GM12864 (cell line): ENCODE measurements around the gene AFAP1.

ENCODE experiments used
- DNase-seq: peaks from one replicate; pipeline ENCODE4 v3.0.0-alpha.2; 2011; ENCODE audit warnings: low read depth
- H3K4me3 ChIP-seq: 2 replicates; pipeline ENCODE4 v1.5.1; 2011; ENCODE audit warnings: mild to moderate bottlenecking, low read depth, low read length, control low read depth
- TF ChIP-seq, protein P1 (sequence below): IDR thresholded peaks from 2 replicates; pipeline ENCODE4 v1.5.1; 2011; ENCODE audit warnings: low read depth, mild to moderate bottlenecking, moderate library complexity, low read length, control low read depth, inconsistent platforms; ENCODE audit errors: missing control alignments

Gene AFAP1

DNA sequence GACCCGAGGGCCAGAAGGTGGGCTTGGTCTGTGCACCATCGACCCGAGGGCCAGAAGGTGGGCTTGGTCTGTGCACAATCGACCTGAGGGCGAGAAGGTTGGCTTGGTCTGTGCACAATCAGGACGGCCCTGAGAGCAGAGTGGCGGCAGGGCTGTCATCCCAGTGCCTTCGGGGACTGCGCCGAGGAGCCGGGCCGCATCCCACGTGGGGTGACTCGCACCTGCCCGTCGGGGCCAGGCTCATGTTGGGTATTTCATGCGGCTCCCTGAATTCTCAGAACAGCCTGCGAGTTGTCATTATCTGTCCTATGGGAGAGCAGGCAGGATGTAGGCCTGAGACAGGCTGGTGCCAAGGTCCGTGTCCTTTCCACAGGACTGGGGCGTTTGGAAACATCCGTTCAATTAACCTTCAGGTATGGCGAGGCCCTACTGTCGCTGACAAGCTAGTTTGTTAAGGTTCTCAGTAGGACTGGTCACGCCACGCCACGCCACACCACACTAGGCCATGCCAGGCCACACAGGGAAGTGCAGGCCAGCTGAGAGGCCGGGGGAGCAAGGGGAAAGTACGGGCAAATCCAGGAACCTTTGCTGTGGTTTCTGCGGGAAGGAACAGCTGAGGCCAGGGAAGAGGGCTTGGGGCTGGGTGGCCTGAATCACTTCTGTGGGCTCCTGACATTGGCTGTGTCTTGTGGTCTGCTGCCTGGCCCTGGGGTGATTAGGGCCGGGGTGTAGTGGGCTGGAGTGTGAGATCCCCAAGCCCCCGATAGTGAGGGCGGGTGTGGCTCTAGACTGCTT, 182.9 kb downstream of the AFAP1 start:
- H3K4me3 ChIP-seq, result no peak overlapping the region
- TF ChIP-seq, protein P1, sequence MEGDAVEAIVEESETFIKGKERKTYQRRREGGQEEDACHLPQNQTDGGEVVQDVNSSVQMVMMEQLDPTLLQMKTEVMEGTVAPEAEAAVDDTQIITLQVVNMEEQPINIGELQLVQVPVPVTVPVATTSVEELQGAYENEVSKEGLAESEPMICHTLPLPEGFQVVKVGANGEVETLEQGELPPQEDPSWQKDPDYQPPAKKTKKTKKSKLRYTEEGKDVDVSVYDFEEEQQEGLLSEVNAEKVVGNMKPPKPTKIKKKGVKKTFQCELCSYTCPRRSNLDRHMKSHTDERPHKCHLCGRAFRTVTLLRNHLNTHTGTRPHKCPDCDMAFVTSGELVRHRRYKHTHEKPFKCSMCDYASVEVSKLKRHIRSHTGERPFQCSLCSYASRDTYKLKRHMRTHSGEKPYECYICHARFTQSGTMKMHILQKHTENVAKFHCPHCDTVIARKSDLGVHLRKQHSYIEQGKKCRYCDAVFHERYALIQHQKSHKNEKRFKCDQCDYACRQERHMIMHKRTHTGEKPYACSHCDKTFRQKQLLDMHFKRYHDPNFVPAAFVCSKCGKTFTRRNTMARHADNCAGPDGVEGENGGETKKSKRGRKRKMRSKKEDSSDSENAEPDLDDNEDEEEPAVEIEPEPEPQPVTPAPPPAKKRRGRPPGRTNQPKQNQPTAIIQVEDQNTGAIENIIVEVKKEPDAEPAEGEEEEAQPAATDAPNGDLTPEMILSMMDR, result no peak

DNA sequence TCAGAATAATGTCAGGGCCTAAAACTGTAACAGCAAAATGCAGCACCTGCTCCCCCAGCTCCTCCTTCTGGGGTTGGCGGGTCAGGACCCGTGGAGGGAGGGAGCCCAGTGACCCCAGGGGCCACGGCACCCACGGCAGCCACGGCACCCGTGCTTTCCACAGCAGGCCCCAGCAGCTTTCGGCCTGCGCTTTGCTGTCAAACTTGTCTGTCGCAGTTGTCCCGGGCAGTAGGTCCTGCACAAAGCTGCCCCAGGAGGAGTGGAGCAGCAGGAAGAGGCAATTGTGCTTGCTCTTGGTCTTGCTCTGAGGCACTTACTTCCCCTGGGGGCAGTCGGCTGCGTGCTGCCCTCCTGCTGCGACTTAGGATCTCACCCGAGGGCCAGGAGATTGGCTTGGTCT, 183.6 kb downstream of the AFAP1 start:
- no peak for DNase-seq
- TF ChIP-seq, protein P1, result no peak
- no peak overlapping the region for H3K4me3 ChIP-seq

More for the DNA sequence above, 182.9 kb downstream of the AFAP1 start:
- no peak for DNase-seq

DNA sequence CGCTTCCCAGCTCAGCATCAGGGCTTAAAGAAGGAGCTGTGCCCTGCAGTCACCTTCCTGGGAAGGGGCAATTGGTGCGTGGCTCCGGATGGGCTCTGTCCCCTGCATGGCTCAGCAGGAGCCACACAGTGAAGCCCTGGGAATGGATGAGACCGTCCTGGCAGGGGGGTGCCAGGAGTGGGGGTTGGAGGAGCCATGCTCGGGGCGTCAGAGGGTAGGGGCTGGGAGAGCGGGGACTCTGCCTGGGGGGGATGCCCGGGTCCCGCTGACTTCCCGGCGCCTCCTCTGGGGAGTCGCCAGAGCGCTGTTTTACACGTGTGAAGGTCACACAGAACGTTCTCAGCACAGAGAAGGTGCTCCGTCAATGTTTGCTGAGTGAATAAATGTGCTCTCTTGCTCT, 184.1 kb downstream of the AFAP1 start:
- no peak for DNase-seq
- no peak overlapping the region for H3K4me3 ChIP-seq
- TF ChIP-seq, protein P1, result no peak

DNA sequence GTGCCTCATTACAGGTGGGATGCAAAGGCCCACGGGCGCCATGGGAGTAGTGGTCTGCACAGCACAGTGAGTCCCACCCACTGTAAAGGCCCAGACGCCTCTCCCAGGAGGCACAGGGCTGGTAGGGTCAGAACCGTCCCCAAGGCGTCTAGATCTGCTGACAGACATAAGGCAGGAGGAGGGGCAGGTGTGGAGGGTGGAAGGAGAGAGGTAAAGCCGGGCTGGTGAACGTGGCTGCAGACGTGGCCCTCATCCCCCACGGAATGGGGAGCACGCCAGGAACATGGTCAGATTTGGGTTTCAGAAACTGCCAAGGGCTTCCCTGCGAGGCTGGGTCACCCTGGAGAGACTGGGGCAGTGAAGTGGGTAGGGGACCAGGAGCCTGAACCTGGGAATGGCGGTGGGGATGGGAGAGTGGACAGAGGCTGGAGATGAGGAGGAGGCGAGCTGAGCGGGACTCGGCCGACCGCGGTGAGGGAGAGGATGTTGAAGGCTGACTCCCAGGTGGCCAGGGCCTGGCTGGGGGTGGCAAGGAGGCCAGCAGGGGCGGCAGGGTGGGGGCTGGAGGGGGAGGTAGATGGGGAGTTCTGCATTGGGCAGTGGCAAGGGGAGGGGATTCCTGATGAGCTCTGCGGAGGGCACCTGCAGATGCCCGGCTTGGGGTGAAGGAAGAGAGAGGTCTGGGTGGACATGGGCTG, 184.9 kb downstream of the AFAP1 start:
- no peak overlapping the region; the same call in 1 of the 2 replicates for H3K4me3 ChIP-seq
- TF ChIP-seq, protein P1, result no peak
- DNase-seq, result no peak

DNA sequence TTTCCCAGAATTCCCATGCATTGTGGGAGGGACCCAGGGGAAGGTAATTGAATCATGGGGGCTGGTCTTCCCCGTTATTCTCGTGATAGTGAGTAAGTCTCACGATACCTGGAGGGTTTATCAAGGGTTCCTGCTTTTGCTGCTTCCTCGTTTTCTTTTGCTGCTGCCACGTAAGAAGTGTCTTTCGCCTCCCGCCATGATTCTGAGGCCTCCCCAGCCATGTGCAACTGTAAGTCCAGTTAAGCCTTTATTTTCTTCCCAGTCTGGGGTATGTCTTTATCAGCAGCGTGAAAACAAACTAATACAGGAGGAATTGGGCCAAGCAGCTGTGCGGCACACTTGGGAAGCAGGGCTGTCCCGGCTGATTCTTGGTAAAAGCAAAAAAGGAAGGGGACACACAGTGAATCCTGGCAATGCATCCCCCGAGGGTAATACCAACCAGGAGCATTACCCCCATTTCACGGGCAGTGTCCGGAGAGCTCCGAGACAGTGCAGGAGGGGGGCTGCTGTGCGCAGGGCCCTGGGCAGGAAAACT, 185.7 kb downstream of the AFAP1 start:
- peak overlapping the region; percentile 12; the same call in 1 of the 2 replicates for H3K4me3 ChIP-seq
- TF ChIP-seq, protein P1, result no peak
- DNase-seq, result no peak

DNA sequence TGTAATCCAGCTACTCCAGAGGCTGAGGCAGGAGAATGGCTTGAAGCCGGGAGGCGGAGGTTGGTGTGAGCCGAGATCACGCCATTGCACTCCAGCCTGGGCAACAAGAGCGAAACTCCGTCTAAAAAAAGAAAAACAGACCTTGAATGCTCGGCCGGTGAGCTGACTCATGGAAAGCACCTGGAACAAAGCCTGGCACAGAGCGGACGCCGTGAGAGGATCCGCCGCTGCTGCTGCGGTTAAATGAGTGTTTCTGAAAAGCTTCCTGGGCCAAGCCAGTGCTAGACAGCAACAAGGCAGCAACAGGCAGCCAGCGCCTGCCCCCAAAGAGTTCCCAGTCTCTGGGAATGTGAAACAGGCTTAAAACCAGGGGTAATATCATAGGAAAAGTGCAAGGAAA, 186.4 kb downstream of the AFAP1 start:
- TF ChIP-seq, protein P1, result no peak
- DNase-seq, result no peak
- H3K4me3 ChIP-seq, result no peak overlapping the region

DNA sequence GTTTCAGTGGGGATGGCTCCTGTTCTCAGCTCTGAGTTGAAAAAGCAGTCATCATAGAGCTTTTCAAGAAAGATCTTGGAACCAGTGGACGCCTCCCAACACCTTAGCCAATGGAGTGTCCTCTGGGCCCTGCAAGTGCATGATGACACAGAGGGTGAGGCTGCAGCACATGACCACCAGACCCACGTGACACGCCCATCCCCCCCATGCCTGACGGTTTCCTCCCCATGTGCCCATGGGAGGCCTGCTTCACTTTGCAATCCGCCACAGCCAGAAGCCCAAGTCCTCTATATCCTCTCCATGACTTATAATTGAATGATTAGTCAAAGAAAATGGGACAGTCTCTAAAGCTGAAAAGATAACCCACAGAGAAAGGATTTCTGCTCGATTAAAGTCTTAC, 187.0 kb downstream of the AFAP1 start:
- TF ChIP-seq, protein P1, result no peak

More for the DNA sequence above, 187.0 kb downstream of the AFAP1 start:
- H3K4me3 ChIP-seq, result no peak overlapping the region
- no peak for DNase-seq
